Breast epithelium (tissue), 4 donors: ENCODE results near the gene PCDH9. TPM values are rescaled to one million over a fixed set of nuclear protein-coding genes. Genes with fewer than 3 reads are reported as not detected.

Experiments used
- DNase-seq, 2 donors: peaks; one replicate each; pipeline ENCODE4 v3.0.0-alpha.2; 2019; ENCODE audit warnings: low spot score in 2 of 2
- H3K27ac ChIP-seq, 2 donors: fragments of 200-600 bp; sonication (generic) in 1 of 2; one replicate each; pipeline ENCODE4 v1.5.1; 2016 to 2019; ENCODE audit warnings: mild to moderate bottlenecking in 1 of 2
- H3K27me3 ChIP-seq, 2 donors: fragments of 200-600 bp; sonication (generic) in 1 of 2; one replicate each; pipeline versions ENCODE4 v1.5.1 to v1.6.0; 2017 to 2019; ENCODE audit warnings: control low read depth in 1 of 2, mild to moderate bottlenecking in 1 of 2
- H3K36me3 ChIP-seq: fragments of 200-600 bp; one replicate; pipeline ENCODE4 v1.5.1; 2019
- H3K4me1 ChIP-seq, 2 donors: fragments of 200-600 bp; sonication (generic); one replicate each; pipeline ENCODE4 v1.5.1; 2016 to 2019; ENCODE audit warnings: control low read depth in 1 of 2
- H3K4me3 ChIP-seq, 3 donors: fragments of 200-600 bp; sonication (generic); 1 replicate in 2 of 3; 2 replicates in 1 of 3; pipeline ENCODE4 v1.5.1; 2016 to 2019; ENCODE audit warnings: mild to moderate bottlenecking in 3 of 3, moderate library complexity in 2 of 3
- H3K9me3 ChIP-seq, 2 donors: fragments of 200-600 bp; sonication (generic) in 1 of 2; one replicate each; pipeline ENCODE4 v1.5.1; 2016 to 2019; ENCODE audit warnings: control low read depth in 1 of 2
- CTCF ChIP-seq, 3 donors: fragments of 450-650 bp; IDR thresholded peaks; one replicate each; pipeline ENCODE4 v1.5.1; 2016 to 2017; ENCODE audit warnings: antibody characterized with exemption in 3 of 3, mild to moderate bottlenecking in 3 of 3, moderate library complexity in 3 of 3
- POLR2A ChIP-seq: fragments of 450-650 bp; IDR thresholded peaks from one replicate; pipeline ENCODE4 v1.6.1; 2016; ENCODE audit warnings: antibody characterized with exemption, mild to moderate bottlenecking, moderate library complexity
- POLR2AphosphoS5 ChIP-seq, 3 donors: sonication (generic); formaldehyde crosslinking; IDR thresholded peaks; one replicate each; pipeline ENCODE4 v1.6.1; 2017; ENCODE audit warnings: antibody characterized with exemption in 3 of 3
- intact Hi-C: fragments of 100-400 bp; cut with DNase I; formaldehyde crosslinking; loops from one replicate; pipeline ENCODE4 v1.15.1; 2023; ENCODE audit warnings: low total_unique reads
- total RNA-seq, 3 donors: library from RNA; depleted of rRNA; stranded (reverse); fragments of >200 nt; gene quantifications; one replicate each; pipeline ENCODE4 v1.1.0, GENCODE V29; 2016

Gene PCDH9
- total RNA-seq, 3 donors from 2014 or later: 0.98 to 26.7 (median 3.7) TPM

DNA sequence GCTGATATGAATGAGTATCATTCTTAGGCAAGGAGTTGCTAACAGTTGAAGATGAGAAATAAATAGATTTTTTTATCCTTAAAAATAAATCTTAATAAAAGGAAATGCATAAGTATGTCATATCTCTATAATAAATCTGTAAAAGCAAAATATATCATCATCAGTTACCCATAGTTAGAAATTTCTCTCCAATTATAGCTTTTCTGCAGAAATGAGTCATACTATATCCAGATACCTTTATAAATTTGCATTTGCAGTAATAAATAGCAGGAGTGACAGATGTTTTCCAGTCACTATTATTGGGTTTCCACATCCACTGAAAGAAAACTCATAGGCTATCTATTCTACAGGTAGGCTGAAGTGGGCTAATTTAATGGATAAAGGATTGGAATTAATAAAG lies 829.8 kb downstream of the PCDH9 start:
- no peak overlapping the region for H3K27ac ChIP-seq
- no peaks in the 10 kb centered on the region for H3K27me3 ChIP-seq
- intact Hi-C loops: no loop called here
- H3K9me3 ChIP-seq: no peaks in the 10 kb centered on the region
- no peak for TF ChIP-seq POLR2AphosphoS5 (IDR thresholded peaks at IDR 0.05)
- no peak for TF ChIP-seq CTCF (IDR thresholded peaks at IDR 0.05)
- TF ChIP-seq POLR2A: no peak
- H3K4me3 ChIP-seq: no peak overlapping the region
- DNase-seq: no peak
- no peaks in the 10 kb centered on the region for H3K36me3 ChIP-seq
- no peaks in the 10 kb centered on the region for H3K4me1 ChIP-seq

- Histone ChIP-seq H3K27me3 (no peaks in the 10 kb centered on the region), H3K4me1 (no peaks in the 10 kb centered on the region), H3K27ac (no peak overlapping the region), H3K36me3 (no peaks in the 10 kb centered on the region), H3K9me3 (no peaks in the 10 kb centered on the region), H3K4me3 (no peak overlapping the region)
- no peak for DNase-seq
- TF ChIP-seq CTCF (IDR thresholded peaks at IDR 0.05) (no peak), POLR2A (no peak), POLR2AphosphoS5 (IDR thresholded peaks at IDR 0.05) (no peak)
- intact Hi-C loops: no loop called here
Measured at GRCh38 chr13:66399873-66400272, 830.3 kb downstream of the PCDH9 start.

DNA sequence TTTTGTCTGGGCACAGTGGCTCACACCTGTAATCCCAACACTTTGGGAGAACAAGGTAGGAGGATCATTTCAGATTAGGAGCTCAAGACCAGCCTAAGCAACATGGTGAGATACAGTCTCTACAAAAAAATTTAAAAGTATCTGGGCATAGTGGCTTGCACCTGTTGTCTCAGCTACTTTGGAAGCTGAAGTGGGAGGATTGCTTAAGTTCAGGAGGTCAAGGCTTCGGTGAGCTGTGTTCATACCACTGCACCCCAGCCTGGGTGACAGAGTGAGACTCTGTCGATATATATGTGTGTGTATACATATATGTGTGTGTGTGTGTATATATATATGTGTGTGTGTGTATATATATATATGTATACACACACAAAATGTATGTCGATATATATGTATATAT lies 833.0 kb downstream of the PCDH9 start:
- no peak for TF ChIP-seq POLR2A
- TF ChIP-seq CTCF (IDR thresholded peaks at IDR 0.05): no peak
- TF ChIP-seq POLR2AphosphoS5 (IDR thresholded peaks at IDR 0.05): no peak
- intact Hi-C loops: no loop called here
- Histone ChIP-seq H3K9me3 (no peaks in the 10 kb centered on the region), H3K4me3 (no peak overlapping the region), H3K27ac (no peak overlapping the region), H3K4me1 (no peaks in the 10 kb centered on the region), H3K27me3 (no peaks in the 10 kb centered on the region), H3K36me3 (no peaks in the 10 kb centered on the region)
- DNase-seq: no peak

GRCh38 chr13:66391322-66391721 lies 838.8 kb downstream of the PCDH9 start:
- intact Hi-C loops: no loop called here
- no peak overlapping the region for H3K27ac ChIP-seq
- TF ChIP-seq CTCF (IDR thresholded peaks at IDR 0.05): no peak
- no peak for TF ChIP-seq POLR2A
- no peak for TF ChIP-seq POLR2AphosphoS5 (IDR thresholded peaks at IDR 0.05)
- H3K36me3 ChIP-seq: no peaks in the 10 kb centered on the region
- H3K4me3 ChIP-seq: no peak overlapping the region
- H3K9me3 ChIP-seq: no peaks in the 10 kb centered on the region
- H3K4me1 ChIP-seq: no peaks in the 10 kb centered on the region
- no peak for DNase-seq
- no peaks in the 10 kb centered on the region for H3K27me3 ChIP-seq

GRCh38 chr13:66378894-66379293 lies 851.2 kb downstream of the PCDH9 start:
- Histone ChIP-seq H3K4me1 (no peaks in the 10 kb centered on the region), H3K36me3 (no peaks in the 10 kb centered on the region), H3K4me3 (no peak overlapping the region), H3K27me3 (no peaks in the 10 kb centered on the region), H3K27ac (no peak overlapping the region), H3K9me3 (no peaks in the 10 kb centered on the region)
- TF ChIP-seq CTCF (IDR thresholded peaks at IDR 0.05) (no peak), POLR2A (no peak), POLR2AphosphoS5 (IDR thresholded peaks at IDR 0.05) (no peak)
- intact Hi-C loops: no loop called here
- no peak for DNase-seq
